ENCODE results near the gene PLA2G2C.

GRCh38 chr1:20233394-20233793 is 47.1 kb upstream of the PLA2G2C start:
- TF ChIP-seq CTCF (IDR thresholded peaks at IDR 0.05), result peak in 1 of 5 experiments; percentile 19
- no peak for TF ChIP-seq EP300 (IDR thresholded peaks at IDR 0.05)
